HCT116 (cell line): Measurements from ENCODE around the gene LCT. TPM values are rescaled to one million over a fixed set of nuclear protein-coding genes. Genes with fewer than 3 reads are reported as not detected.

Experiments used
- ATAC-seq: fragments of 200-7000 bp; cut with Tn5 transposase; 2 replicates; pipeline ENCODE4 v1.9.1; 2020; ENCODE audit warnings: mild to moderate bottlenecking, moderate library complexity
- BruUV-seq: library from RNA; stranded (reverse); fragments of 400-500 nt; replicated peaks from 2 replicates; lab custom pipeline; 2021; lab: Mats Ljungman, UMichigan
- CTCF ChIA-PET: fragments of 300-600 bp; sonication (Branson Sonifier 250); formaldehyde crosslinking; loops from one replicate; lab custom pipeline; 2021; ENCODE audit warnings: antibody characterized with exemption; lab: Charles Lee
- POLR2A ChIA-PET: fragments of 300-600, 350-600 bp; sonication (Branson Sonifier 250); formaldehyde crosslinking; loops from one replicate; lab custom pipeline; 2021; ENCODE audit warnings: antibody characterized with exemption; lab: Charles Lee
- RAD21 ChIA-PET, 2 experiments: fragments of 300-600 bp; sonication (Branson Sonifier 250); formaldehyde crosslinking; loops; one replicate each; lab custom pipeline; 2023; ENCODE audit warnings: low total read pairs in 2 of 2; ENCODE audit not compliant: uncharacterized antibody in 2 of 2, unreplicated experiment in 2 of 2, low non-redundant PET in 1 of 2; lab: Charles Lee
- DNase-seq: peaks from one replicate; pipeline ENCODE4 v3.0.0-alpha.2; 2010; ENCODE audit warnings: low read depth, low spot score
- H2AFZ ChIP-seq: fragments of 200-600 bp; shearing (Covaris generic), sonication (generic); 2 replicates; pipeline ENCODE4 v1.6.1; 2017; ENCODE audit warnings: low read depth, mixed run types, mixed read lengths, antibody characterized with exemption, low read length; ENCODE audit not compliant: poor library complexity, severe bottlenecking
- H3K27ac ChIP-seq: 2 replicates; pipeline ENCODE4 v1.5.1; 2012; ENCODE audit warnings: low read depth, low read length
- H3K27me3 ChIP-seq: fragments of 200-600 bp; sonication (generic); 2 replicates; pipeline ENCODE4 v1.6.1; 2016; ENCODE audit warnings: mixed run types, low read length, mixed read lengths; ENCODE audit not compliant: insufficient read depth
- H3K36me3 ChIP-seq, 2 experiments: fragments of 200-500 bp in 1 of 2; fragments of 200-600 bp in 1 of 2; sonication (Bioruptor generic) in 1 of 2; sonication (generic) in 1 of 2; 2 replicates each; pipeline versions ENCODE4 v1.5.1 to v1.6.1; 2014 to 2016; ENCODE audit warnings: low read length in 2 of 2, inconsistent platforms in 1 of 2, mixed read lengths in 1 of 2, mixed run types in 1 of 2; ENCODE audit not compliant: insufficient read depth in 2 of 2, control insufficient read depth in 1 of 2
- H3K4me1 ChIP-seq, 2 experiments: fragments of 200-600 bp in 1 of 2; sonication (generic) in 1 of 2; 2 replicates each; pipeline versions ENCODE4 v1.5.1 to v1.6.1; 2012 to 2017; ENCODE audit warnings: low read length in 2 of 2, inconsistent platforms in 1 of 2, mild to moderate bottlenecking in 1 of 2, mixed read lengths in 1 of 2, mixed run types in 1 of 2, moderate library complexity in 1 of 2; ENCODE audit not compliant: insufficient read depth in 2 of 2, control insufficient read depth in 1 of 2
- H3K4me2 ChIP-seq: fragments of 200-600 bp; sonication (generic); 2 replicates; pipeline ENCODE4 v1.6.1; 2017; ENCODE audit warnings: mixed run types, low read length, mixed read lengths
- H3K4me3 ChIP-seq, 2 experiments: fragments of 200-600 bp in 1 of 2; sonication (generic) in 1 of 2; replicated peaks in 1 of 2; 2 replicates each; pipeline ENCODE4 v1.5.1; 2011 to 2016; ENCODE audit warnings: low read length in 2 of 2, control low read depth in 1 of 2, low read depth in 1 of 2, mild to moderate bottlenecking in 1 of 2, mixed read lengths in 1 of 2, mixed run types in 1 of 2
- H3K79me2 ChIP-seq: fragments of 200-600 bp; sonication (generic); 2 replicates; pipeline ENCODE4 v1.6.1; 2017; ENCODE audit warnings: mild to moderate bottlenecking, mixed run types, low read length, moderate library complexity, mixed read lengths; ENCODE audit not compliant: insufficient read depth
- H3K9ac ChIP-seq: fragments of 200-600 bp; sonication (generic); 2 replicates; pipeline ENCODE4 v1.6.1; 2016; ENCODE audit warnings: low read length, mixed read lengths
- H3K9me2 ChIP-seq: fragments of 200-600 bp; sonication (generic), shearing (Covaris generic); 2 replicates; pipeline ENCODE4 v1.6.1; 2017; ENCODE audit warnings: mixed run types, mild to moderate bottlenecking, moderate library complexity; ENCODE audit not compliant: insufficient read depth
- H3K9me3 ChIP-seq, 2 experiments: fragments of 200-500 bp in 1 of 2; fragments of 200-600 bp in 1 of 2; sonication (Bioruptor generic) in 1 of 2; sonication (generic) in 1 of 2; 2 replicates each; pipeline ENCODE4 v1.6.1; 2014 to 2017; ENCODE audit warnings: low read length in 2 of 2, mixed read lengths in 2 of 2, inconsistent platforms in 1 of 2, low read depth in 1 of 2, mild to moderate bottlenecking in 1 of 2, mixed run types in 1 of 2, moderate library complexity in 1 of 2; ENCODE audit not compliant: control insufficient read depth in 1 of 2, insufficient read depth in 1 of 2
- H4K20me1 ChIP-seq: fragments of 200-600 bp; sonication (generic), shearing (Covaris generic); 2 replicates; pipeline ENCODE4 v1.6.1; 2017; ENCODE audit warnings: mixed run types, mild to moderate bottlenecking, moderate library complexity; ENCODE audit not compliant: insufficient read depth
- CTCF ChIP-seq, 3 experiments: fragments of 200-600 bp in 1 of 3; sonication (generic) in 1 of 3; IDR thresholded peaks in 2 of 3; conservative IDR thresholded peaks in 1 of 3; 2 replicates each; pipeline ENCODE4 v1.5.1; 2012 to 2017; ENCODE audit warnings: low read depth in 2 of 3, low read length in 2 of 3, antibody characterized with exemption in 1 of 3, borderline replicate concordance in 1 of 3, control low read depth in 1 of 3, mild to moderate bottlenecking in 1 of 3, mixed read lengths in 1 of 3, mixed run types in 1 of 3, moderate library complexity in 1 of 3; ENCODE audit not compliant: insufficient read depth in 1 of 3
- EGR1 ChIP-seq: IDR thresholded peaks from 2 replicates; pipeline ENCODE4 v1.6.1; 2012; ENCODE audit warnings: low read depth
- ELF1 ChIP-seq: IDR thresholded peaks from 2 replicates; pipeline ENCODE4 v1.6.1; 2012; ENCODE audit warnings: low read depth, borderline replicate concordance
- JUND ChIP-seq: IDR thresholded peaks from 2 replicates; pipeline ENCODE4 v1.6.1; 2012
- SRF ChIP-seq: IDR thresholded peaks from 2 replicates; pipeline ENCODE4 v1.6.1; 2012; ENCODE audit warnings: low read depth
- ZBTB33 ChIP-seq: IDR thresholded peaks from 2 replicates; pipeline ENCODE4 v1.6.1; 2011; ENCODE audit warnings: mild to moderate bottlenecking, low read length, moderate library complexity; ENCODE audit not compliant: insufficient replicate concordance; ENCODE audit errors: extremely low read depth
- intact Hi-C: fragments of 100-400 bp; cut with micrococcal nuclease; formaldehyde crosslinking; loops from 2 replicates; pipeline ENCODE4 v1.10.0; 2022
- total RNA-seq: library from RNA; stranded (reverse); gene quantifications from one replicate; pipeline ENCODE4 v1.2.1, GENCODE V29; 2021; ENCODE audit not compliant: unreplicated experiment

Gene LCT
- total RNA-seq, 1 experiment from 2014 or later: 0.12 TPM

- H3K79me2 ChIP-seq: no peaks in the 10 kb centered on the region; the same call in 1 of the 2 replicates
- RAD21 ChIA-PET: no interaction called here
- no peaks in the 10 kb centered on the region for H3K9me2 ChIP-seq
- H4K20me1 ChIP-seq: no peaks in the 10 kb centered on the region
- no peak overlapping the region for H3K9ac ChIP-seq
- H3K4me1 ChIP-seq: no peaks in the 10 kb centered on the region
- intact Hi-C loops: no loop called here
- no peaks in the 10 kb centered on the region for H3K27me3 ChIP-seq
- ATAC-seq: no peak
- BruUV-seq: no TSS peak
- no peaks in the 10 kb centered on the region for H3K9me3 ChIP-seq
- CTCF ChIA-PET: no interaction called here
- H2AFZ ChIP-seq: no peak overlapping the region
- no peak for DNase-seq
- H3K27ac ChIP-seq: no peak overlapping the region
- H3K4me3 ChIP-seq: no peak overlapping the region
- H3K36me3 ChIP-seq: peaks cover 49 to 51% of the 10 kb centered on the region in 2 experiments; a peak in 3 of 4 replicates
- H3K4me2 ChIP-seq: no peak overlapping the region
- TF ChIP-seq ZBTB33 (no peak), SRF (no peak), ELF1 (no peak), CTCF (IDR thresholded peaks at IDR 0.05 in 2 of 3, conservative IDR thresholded peaks at IDR 0.05 in 1 of 3; ENCODE audit: borderline replicate concordance in 1 of 3, insufficient read depth in 1 of 3, low read depth in 2 of 3, low read length in 2 of 3) (peak in 1 of 3 experiments; percentile 9; a peak in 1 of 6 replicates), JUND (no peak), EGR1 (no peak)
- POLR2A ChIA-PET: no interaction called here
Measured at GRCh38 chr2:135845257-135845656, 8.3 kb upstream of the LCT start.
